Measurements from ENCODE around the gene SLC22A31.

SLC22A31 gene

GRCh38 chr16:89216315-89217137, 16.2 kb upstream of the SLC22A31 start:
- DNase-seq: peak; percentile 50

- no peak for DNase-seq
These were observed 10.7 kb upstream of the SLC22A31 start for GRCh38 chr16:89210904-89211515.

- DNase-seq: no peak
These were observed 10.0 kb upstream of the SLC22A31 start for GRCh38 chr16:89210165-89210903.

- DNase-seq: no peak
These were observed 9.2 kb upstream of the SLC22A31 start for GRCh38 chr16:89209522-89210044.

- no peak for DNase-seq
These were observed 7.7 kb upstream of the SLC22A31 start for GRCh38 chr16:89207993-89208392.

- no peak for DNase-seq
These were observed 2.3 kb upstream of the SLC22A31 start for GRCh38 chr16:89202422-89203215.

GRCh38 chr16:89201439-89202377, 1.4 kb upstream of the SLC22A31 start:
- peak; percentile 69 for DNase-seq

- no peak for DNase-seq
These were observed 594 bp upstream of the SLC22A31 start for GRCh38 chr16:89200850-89201411.

GRCh38 chr16:89199241-89200123, 855 bp downstream of the SLC22A31 start:
- no peak for DNase-seq

GRCh38 chr16:89198417-89199240, 1.7 kb downstream of the SLC22A31 start:
- no peak for DNase-seq

GRCh38 chr16:89197633-89198416, 2.5 kb downstream of the SLC22A31 start:
- peak; percentile 76 for DNase-seq

GRCh38 chr16:89197033-89197632, 3.2 kb downstream of the SLC22A31 start:
- no peak for DNase-seq

GRCh38 chr16:89195521-89196171, 4.7 kb downstream of the SLC22A31 start:
- DNase-seq: no peak

GRCh38 chr16:89194340-89195311, 5.7 kb downstream of the SLC22A31 start:
- DNase-seq: no peak

- DNase-seq: no peak
These were observed 6.6 kb downstream of the SLC22A31 start for GRCh38 chr16:89193576-89194293.

All from NCI-H146 (cell line).